ENCODE results near the gene ELOVL5.
"Not testable (repeated sequence)": the region's sequence is repeated elsewhere in the genome, so short reads cannot be mapped to it uniquely, and the experiment has no call there.

The ELOVL5 gene

GRCh38 chr6:53347921-53348370 lies 804 bp downstream of the ELOVL5 start:
- Histone ChIP-seq H3K4me1 (ENCODE audit: insufficient read depth, insufficient read length) (no peaks in the 10 kb centered on the region), H3K9me3 (ENCODE audit: insufficient read depth, low read length) (no peaks in the 10 kb centered on the region), H3K9ac (ENCODE audit: insufficient read length, low read depth) (peak overlapping the region; percentile 85), H3K36me3 (ENCODE audit: insufficient read depth, insufficient read length, low read length) (peaks cover 8% of the 10 kb centered on the region), H3K27me3 (ENCODE audit: insufficient read depth, insufficient read length) (no peaks in the 10 kb centered on the region), H3K4me3 (ENCODE audit: insufficient read length, low read depth) (peak overlapping the region; percentile 73)
- TF ChIP-seq SUZ12 (IDR thresholded peaks at IDR 0.05; ENCODE audit: extremely low read depth, insufficient read depth, insufficient read length): no peak
- TF ChIP-seq YY1 (IDR thresholded peaks at IDR 0.05; ENCODE audit: insufficient read depth, insufficient read length): no peak
- no peak for TF ChIP-seq ZNF274 (IDR thresholded peaks at IDR 0.05; ENCODE audit: low read depth, low read length)
- no peak for DNase-seq (ENCODE audit: low read depth, low spot score)

DNA sequence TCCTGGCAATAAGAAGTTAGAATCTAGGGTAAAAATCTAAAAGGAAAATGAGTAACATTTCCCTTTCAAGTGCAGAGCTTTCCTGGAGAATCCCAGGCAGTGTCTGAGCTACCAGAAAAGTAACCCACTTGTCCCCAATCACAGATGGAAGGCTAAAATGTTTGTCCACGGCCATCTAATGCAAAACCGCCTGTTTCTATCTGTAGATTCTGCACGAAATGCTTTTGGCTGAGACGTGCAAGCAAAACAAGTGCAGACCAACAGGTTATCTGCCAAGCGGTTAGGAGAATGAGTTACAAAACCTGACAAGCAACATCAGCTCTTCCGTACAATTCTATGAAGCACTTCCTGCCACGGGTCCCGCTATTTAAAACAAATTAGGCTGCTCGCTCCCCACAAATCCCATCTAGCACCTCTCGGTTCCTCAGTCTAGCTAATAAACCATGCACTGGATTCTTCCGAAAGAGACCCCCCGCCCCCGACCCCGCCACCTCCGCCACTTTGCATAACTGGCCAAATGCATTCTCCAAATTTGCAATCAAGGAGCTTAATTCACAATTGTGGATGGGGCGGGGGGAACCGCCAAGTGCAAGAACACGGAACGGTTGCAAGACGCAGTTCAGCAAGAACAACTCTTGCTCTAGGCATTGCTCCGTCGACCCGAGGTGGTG lies 1.4 kb downstream of the ELOVL5 start:
- no peak for DNase-seq (ENCODE audit: low read depth, low spot score)
- H3K36me3 ChIP-seq (ENCODE audit: insufficient read depth, insufficient read length, low read length): peaks cover 8% of the 10 kb centered on the region
- no peaks in the 10 kb centered on the region for H3K9me3 ChIP-seq (ENCODE audit: insufficient read depth, low read length)
- peak overlapping the region; percentile 72 for H3K9ac ChIP-seq (ENCODE audit: insufficient read length, low read depth)
- peak overlapping the region; percentile 73 for H3K4me3 ChIP-seq (ENCODE audit: insufficient read length, low read depth)
- H3K4me1 ChIP-seq (ENCODE audit: insufficient read depth, insufficient read length): no peaks in the 10 kb centered on the region
- no peaks in the 10 kb centered on the region for H3K27me3 ChIP-seq (ENCODE audit: insufficient read depth, insufficient read length)
- TF ChIP-seq YY1 (IDR thresholded peaks at IDR 0.05; ENCODE audit: insufficient read depth, insufficient read length): no peak
- no peak for TF ChIP-seq ZNF274 (IDR thresholded peaks at IDR 0.05; ENCODE audit: low read depth, low read length)
- TF ChIP-seq SUZ12 (IDR thresholded peaks at IDR 0.05; ENCODE audit: extremely low read depth, insufficient read depth, insufficient read length): no peak

GRCh38 chr6:53346049-53346448 lies 2.7 kb downstream of the ELOVL5 start:
- not testable (repeated sequence) for H3K36me3 ChIP-seq (ENCODE audit: insufficient read depth, insufficient read length, low read length); H3K27me3 ChIP-seq (ENCODE audit: insufficient read depth, insufficient read length); H3K9ac ChIP-seq (ENCODE audit: insufficient read length, low read depth); H3K9me3 ChIP-seq (ENCODE audit: insufficient read depth, low read length); H3K4me1 ChIP-seq (ENCODE audit: insufficient read depth, insufficient read length); DNase-seq (ENCODE audit: low read depth, low spot score); H3K4me3 ChIP-seq (ENCODE audit: insufficient read length, low read depth)

DNA sequence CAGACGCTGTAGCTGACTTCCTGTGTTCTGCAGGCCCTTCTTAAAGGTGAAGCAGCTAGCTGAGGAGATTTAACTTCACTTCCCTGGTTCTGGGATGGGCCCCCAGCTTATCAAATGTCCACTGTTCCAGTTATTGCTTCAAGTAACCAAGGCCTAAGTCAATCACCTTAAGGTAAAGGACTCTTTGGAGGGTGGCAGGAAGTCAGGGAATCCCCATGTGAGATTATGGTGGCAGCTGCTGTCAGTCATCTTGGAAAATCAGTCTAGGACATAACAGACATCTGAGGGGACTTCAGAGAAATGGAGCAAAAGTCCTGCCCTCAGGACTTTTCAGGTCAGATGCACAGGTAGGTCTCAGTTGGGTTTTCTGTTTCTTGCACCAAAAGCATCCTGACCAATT lies 3.8 kb downstream of the ELOVL5 start:
- no peak for DNase-seq (ENCODE audit: low read depth, low spot score)
- Histone ChIP-seq H3K9me3 (ENCODE audit: insufficient read depth, low read length) (no peaks in the 10 kb centered on the region), H3K9ac (ENCODE audit: insufficient read length, low read depth) (no peak overlapping the region), H3K27me3 (ENCODE audit: insufficient read depth, insufficient read length) (no peaks in the 10 kb centered on the region), H3K36me3 (ENCODE audit: insufficient read depth, insufficient read length, low read length) (peaks cover 8% of the 10 kb centered on the region), H3K4me1 (ENCODE audit: insufficient read depth, insufficient read length) (no peaks in the 10 kb centered on the region), H3K4me3 (ENCODE audit: insufficient read length, low read depth) (no peak overlapping the region)
- TF ChIP-seq YY1 (IDR thresholded peaks at IDR 0.05; ENCODE audit: insufficient read depth, insufficient read length) (no peak), ZNF274 (IDR thresholded peaks at IDR 0.05; ENCODE audit: low read depth, low read length) (no peak), SUZ12 (IDR thresholded peaks at IDR 0.05; ENCODE audit: extremely low read depth, insufficient read depth, insufficient read length) (no peak)

DNA sequence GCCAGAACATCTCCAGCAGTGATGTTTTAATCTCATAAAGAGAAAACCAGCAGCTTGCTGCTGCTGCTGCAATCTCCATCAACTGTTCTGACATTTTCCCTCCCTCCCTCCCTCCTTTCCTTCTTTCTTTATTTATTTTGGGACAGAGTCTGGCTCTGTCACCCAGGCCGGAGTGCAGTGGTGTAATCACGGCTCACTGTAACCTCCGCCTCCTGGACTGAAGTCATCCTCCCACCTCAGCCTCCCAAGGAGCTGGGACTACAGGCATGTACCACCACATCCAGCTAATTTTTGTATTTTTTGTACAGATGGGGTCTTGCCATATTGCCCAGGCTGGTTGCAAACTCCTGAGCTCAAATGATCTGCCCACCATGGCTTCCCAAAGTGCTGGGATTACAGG lies 5.7 kb downstream of the ELOVL5 start:
- no peak overlapping the region for H3K4me3 ChIP-seq (ENCODE audit: insufficient read length, low read depth)
- no peak for DNase-seq (ENCODE audit: low read depth, low spot score)
- no peaks in the 10 kb centered on the region for H3K27me3 ChIP-seq (ENCODE audit: insufficient read depth, insufficient read length)
- H3K4me1 ChIP-seq (ENCODE audit: insufficient read depth, insufficient read length): no peaks in the 10 kb centered on the region
- H3K9me3 ChIP-seq (ENCODE audit: insufficient read depth, low read length): no peaks in the 10 kb centered on the region
- H3K36me3 ChIP-seq (ENCODE audit: insufficient read depth, insufficient read length, low read length): peaks cover 8% of the 10 kb centered on the region
- TF ChIP-seq ZNF274 (IDR thresholded peaks at IDR 0.05; ENCODE audit: low read depth, low read length) (no peak), SUZ12 (IDR thresholded peaks at IDR 0.05; ENCODE audit: extremely low read depth, insufficient read depth, insufficient read length) (no peak), YY1 (IDR thresholded peaks at IDR 0.05; ENCODE audit: insufficient read depth, insufficient read length) (no peak)
- H3K9ac ChIP-seq (ENCODE audit: insufficient read length, low read depth): no peak overlapping the region

DNA sequence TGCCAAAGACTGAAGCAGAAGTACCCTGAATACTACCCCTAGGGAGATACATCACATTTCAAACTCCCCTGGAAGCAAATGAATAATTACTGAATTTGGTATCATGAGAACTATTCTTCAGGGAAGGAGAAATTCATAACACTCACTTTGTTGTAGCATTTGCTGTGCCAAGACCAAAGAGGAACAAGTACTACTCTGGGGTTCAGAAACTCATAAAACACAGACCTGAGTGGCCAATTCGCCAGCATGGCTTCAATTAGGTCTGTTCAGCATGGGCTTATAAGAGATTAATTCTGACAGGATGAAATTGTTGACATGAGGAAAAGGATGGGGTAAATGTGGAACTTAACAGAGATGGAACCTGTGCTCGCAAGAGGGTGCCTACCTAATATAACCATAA lies 6.5 kb downstream of the ELOVL5 start:
- H3K36me3 ChIP-seq (ENCODE audit: insufficient read depth, insufficient read length, low read length): peaks cover 9% of the 10 kb centered on the region
- no peak for DNase-seq (ENCODE audit: low read depth, low spot score)
- no peak for TF ChIP-seq ZNF274 (IDR thresholded peaks at IDR 0.05; ENCODE audit: low read depth, low read length)
- no peak for TF ChIP-seq SUZ12 (IDR thresholded peaks at IDR 0.05; ENCODE audit: extremely low read depth, insufficient read depth, insufficient read length)
- TF ChIP-seq YY1 (IDR thresholded peaks at IDR 0.05; ENCODE audit: insufficient read depth, insufficient read length): no peak
- no peaks in the 10 kb centered on the region for H3K9me3 ChIP-seq (ENCODE audit: insufficient read depth, low read length)
- no peaks in the 10 kb centered on the region for H3K4me1 ChIP-seq (ENCODE audit: insufficient read depth, insufficient read length)
- H3K27me3 ChIP-seq (ENCODE audit: insufficient read depth, insufficient read length): no peaks in the 10 kb centered on the region
- no peak overlapping the region for H3K9ac ChIP-seq (ENCODE audit: insufficient read length, low read depth)
- H3K4me3 ChIP-seq (ENCODE audit: insufficient read length, low read depth): no peak overlapping the region

- Histone ChIP-seq H3K9ac (ENCODE audit: insufficient read length, low read depth) (no peak overlapping the region), H3K27me3 (ENCODE audit: insufficient read depth, insufficient read length) (no peaks in the 10 kb centered on the region), H3K36me3 (ENCODE audit: insufficient read depth, insufficient read length, low read length) (peaks cover 15% of the 10 kb centered on the region), H3K4me3 (ENCODE audit: insufficient read length, low read depth) (no peak overlapping the region), H3K4me1 (ENCODE audit: insufficient read depth, insufficient read length) (no peaks in the 10 kb centered on the region), H3K9me3 (ENCODE audit: insufficient read depth, low read length) (no peaks in the 10 kb centered on the region)
- DNase-seq (ENCODE audit: low read depth, low spot score): no peak
- TF ChIP-seq YY1 (IDR thresholded peaks at IDR 0.05; ENCODE audit: insufficient read depth, insufficient read length) (no peak), ZNF274 (IDR thresholded peaks at IDR 0.05; ENCODE audit: low read depth, low read length) (no peak)
These were observed 8.2 kb downstream of the ELOVL5 start for GRCh38 chr6:53340536-53340935.
